ENCODE measurements around the gene AFF3.

DNA sequence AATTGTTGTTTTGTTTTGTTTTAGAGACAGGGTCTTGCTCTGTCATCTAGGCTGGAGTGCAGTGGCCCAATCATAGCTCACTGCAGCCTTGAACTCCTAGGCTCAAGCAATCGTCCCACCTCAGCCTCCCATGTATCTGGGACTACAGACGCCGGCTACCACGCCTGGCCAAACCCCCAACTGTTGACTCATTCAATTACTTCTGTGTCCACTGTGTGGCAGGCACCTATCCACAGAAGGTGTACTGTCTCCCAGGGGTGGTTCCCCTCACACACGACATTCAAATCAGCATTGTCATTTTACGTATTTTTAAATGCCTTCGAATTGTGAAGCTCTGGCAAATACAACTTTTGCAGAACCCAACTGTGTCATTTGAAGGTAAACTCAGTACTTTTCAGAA is 464.6 kb downstream of the AFF3 start:
- TF ChIP-seq, protein P1, sequence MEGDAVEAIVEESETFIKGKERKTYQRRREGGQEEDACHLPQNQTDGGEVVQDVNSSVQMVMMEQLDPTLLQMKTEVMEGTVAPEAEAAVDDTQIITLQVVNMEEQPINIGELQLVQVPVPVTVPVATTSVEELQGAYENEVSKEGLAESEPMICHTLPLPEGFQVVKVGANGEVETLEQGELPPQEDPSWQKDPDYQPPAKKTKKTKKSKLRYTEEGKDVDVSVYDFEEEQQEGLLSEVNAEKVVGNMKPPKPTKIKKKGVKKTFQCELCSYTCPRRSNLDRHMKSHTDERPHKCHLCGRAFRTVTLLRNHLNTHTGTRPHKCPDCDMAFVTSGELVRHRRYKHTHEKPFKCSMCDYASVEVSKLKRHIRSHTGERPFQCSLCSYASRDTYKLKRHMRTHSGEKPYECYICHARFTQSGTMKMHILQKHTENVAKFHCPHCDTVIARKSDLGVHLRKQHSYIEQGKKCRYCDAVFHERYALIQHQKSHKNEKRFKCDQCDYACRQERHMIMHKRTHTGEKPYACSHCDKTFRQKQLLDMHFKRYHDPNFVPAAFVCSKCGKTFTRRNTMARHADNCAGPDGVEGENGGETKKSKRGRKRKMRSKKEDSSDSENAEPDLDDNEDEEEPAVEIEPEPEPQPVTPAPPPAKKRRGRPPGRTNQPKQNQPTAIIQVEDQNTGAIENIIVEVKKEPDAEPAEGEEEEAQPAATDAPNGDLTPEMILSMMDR (IDR thresholded peaks at IDR 0.05), result no peak
- TF ChIP-seq POLR2A (IDR thresholded peaks at IDR 0.05), result no peak

Measured in lower leg skin (tissue), 3 donors.